Neural cell (in vitro differentiated cells): ENCODE results near the gene PECR.

ENCODE experiments used
- CTCF ChIP-seq: fragments of 450-650 bp; IDR thresholded peaks from 2 replicates; pipeline ENCODE4 v1.5.1; 2014; ENCODE audit warnings: antibody characterized with exemption, mild to moderate bottlenecking, moderate library complexity; ENCODE audit not compliant: poor library complexity, severe bottlenecking
- EP300 ChIP-seq: fragments of 450-650 bp; conservative IDR thresholded peaks from 2 replicates; pipeline ENCODE4 v1.6.1; 2014; ENCODE audit warnings: antibody characterized with exemption, mild to moderate bottlenecking, moderate library complexity; ENCODE audit not compliant: poor library complexity, severe bottlenecking
- EZH2 ChIP-seq: fragments of 200-600, 300-800 bp; shearing (Covaris generic), sonication (generic); IDR thresholded peaks from 2 replicates; pipeline ENCODE4 v1.6.1; 2014; ENCODE audit warnings: antibody characterized with exemption, low read length, borderline replicate concordance, mild to moderate bottlenecking; ENCODE audit not compliant: insufficient read depth, poor library complexity, severe bottlenecking
- POLR2AphosphoS5 ChIP-seq: IDR thresholded peaks from 2 replicates; pipeline ENCODE4 v1.6.1; 2012
- RAD21 ChIP-seq: fragments of 450-650 bp; conservative IDR thresholded peaks from 2 replicates; pipeline ENCODE4 v1.6.1; 2014; ENCODE audit warnings: antibody characterized with exemption, mild to moderate bottlenecking, moderate library complexity
- SMC3 ChIP-seq: fragments of 450-650 bp; conservative IDR thresholded peaks from 2 replicates; pipeline ENCODE4 v1.6.1; 2014; ENCODE audit warnings: antibody characterized with exemption, mild to moderate bottlenecking, moderate library complexity; ENCODE audit not compliant: poor library complexity
- TAF1 ChIP-seq: IDR thresholded peaks from 2 replicates; pipeline ENCODE4 v1.6.1; 2012; ENCODE audit warnings: low read depth

GRCh38 chr2:216086207-216086893 lies 4.7 kb upstream of the PECR start:
- TF ChIP-seq CTCF (no peak), POLR2AphosphoS5 (no peak), EP300 (no peak), TAF1 (no peak), EZH2 (no peak), RAD21 (no peak), SMC3 (no peak)
